Keratinocyte (primary cell): Measurements from ENCODE around the gene NQO2. TPM values are rescaled to one million over a fixed set of nuclear protein-coding genes. Genes with fewer than 3 reads are reported as not detected.

Source experiments
- DNase-seq: peaks from one replicate; pipeline ENCODE4 v3.0.0-alpha.2; 2011; ENCODE audit warnings: low read depth, missing footprints, low spot score
- FAIRE-seq: peaks from 2 replicates; lab custom pipeline; 2011; peaks lifted over from hg19 to GRCh38; lab: Jason Lieb, UNC
- H2AFZ ChIP-seq: 2 replicates; pipeline ENCODE4 v1.6.0; 2012; ENCODE audit warnings: low read length, control low read depth, inconsistent platforms; ENCODE audit not compliant: control insufficient read depth
- H3K27ac ChIP-seq: 2 replicates; pipeline ENCODE4 v1.5.1; 2011; ENCODE audit warnings: low read length; ENCODE audit not compliant: control insufficient read depth, insufficient read depth
- H3K27me3 ChIP-seq: 3 replicates; pipeline ENCODE4 v1.6.0; 2011; ENCODE audit warnings: low read length; ENCODE audit not compliant: control insufficient read depth, insufficient read depth; ENCODE audit errors: extremely low read depth
- H3K36me3 ChIP-seq, 2 experiments: 2 replicates in 1 of 2; 3 replicates in 1 of 2; pipeline ENCODE4 v1.5.1; 2011; ENCODE audit warnings: low read length in 2 of 2, mild to moderate bottlenecking in 1 of 2; ENCODE audit not compliant: control insufficient read depth in 2 of 2, insufficient read depth in 2 of 2; ENCODE audit errors: extremely low read depth in 1 of 2
- H3K4me1 ChIP-seq: 3 replicates; pipeline ENCODE4 v1.5.1; 2011; ENCODE audit warnings: low read length; ENCODE audit not compliant: control insufficient read depth, insufficient read depth; ENCODE audit errors: extremely low read depth
- H3K4me2 ChIP-seq: 3 replicates; pipeline ENCODE4 v1.6.0; 2011; ENCODE audit warnings: low read depth, low read length; ENCODE audit not compliant: control insufficient read depth, insufficient read depth; ENCODE audit errors: extremely low read depth
- H3K4me3 ChIP-seq, 3 experiments: fragments of 200-600 bp in 1 of 3; sonication (generic) in 1 of 3; 2 replicates in 2 of 3; 3 replicates in 1 of 3; pipeline ENCODE4 v1.5.1; 2011 to 2016; ENCODE audit warnings: low read length in 3 of 3, mild to moderate bottlenecking in 3 of 3, control low read depth in 2 of 3, inconsistent platforms in 1 of 3, low read depth in 1 of 3, mixed read lengths in 1 of 3, mixed run types in 1 of 3, moderate library complexity in 1 of 3; ENCODE audit not compliant: control insufficient read depth in 2 of 3, insufficient read depth in 2 of 3; ENCODE audit errors: extremely low read depth in 1 of 3
- H3K79me2 ChIP-seq: 2 replicates; pipeline ENCODE4 v1.6.0; 2012; ENCODE audit warnings: low read length; ENCODE audit not compliant: control insufficient read depth, insufficient read depth
- H3K9ac ChIP-seq: 3 replicates; pipeline ENCODE4 v1.6.0; 2011; ENCODE audit warnings: low read length; ENCODE audit not compliant: control insufficient read depth, insufficient read depth; ENCODE audit errors: extremely low read depth
- H3K9me1 ChIP-seq: 3 replicates; pipeline ENCODE4 v1.6.0; 2011; ENCODE audit warnings: low read length; ENCODE audit not compliant: control insufficient read depth, insufficient read depth; ENCODE audit errors: extremely low read depth
- H3K9me3 ChIP-seq: 2 replicates; pipeline ENCODE4 v1.5.1; 2012; ENCODE audit warnings: low read depth, low read length; ENCODE audit not compliant: control insufficient read depth
- H4K20me1 ChIP-seq: 3 replicates; pipeline ENCODE4 v1.6.0; 2011; ENCODE audit warnings: low read length; ENCODE audit not compliant: control insufficient read depth, insufficient read depth; ENCODE audit errors: extremely low read depth
- EZH2 ChIP-seq: IDR thresholded peaks from one replicate; pipeline ENCODE4 v1.6.1; 2012; ENCODE audit warnings: inconsistent platforms, mild to moderate bottlenecking, low read length, moderate library complexity
- dilution Hi-C: fragments of 300-500 bp; cut with MboI; formaldehyde crosslinking; loops from one replicate; pipeline ENCODE4 v1.7.0; 2020; ENCODE audit warnings: low sequenced_read_pairs; ENCODE audit not compliant: extremely low pct_ligation_motif_present
- polyA plus RNA-seq, 5 experiments: library from polyadenylated mRNA; depleted of rRNA in 3 of 5; stranded (reverse) in 3 of 5; stranded (forward) in 1 of 5; unstranded in 1 of 5; fragments of >200 nt; gene quantifications; 1 replicate in 1 of 5; 2 replicates in 3 of 5; 3 replicates in 1 of 5; pipeline versions ENCODE4 v1.2.1 to v1.2.3, GENCODE V29; 2011 to 2012; ENCODE audit warnings: missing spikeins in 2 of 5, low read depth in 1 of 5, low replicate concordance in 1 of 5
- TF ChIP-seq, protein P1 (sequence below), 3 experiments: IDR thresholded peaks in 1 of 3; conservative IDR thresholded peaks in 1 of 3; optimal IDR thresholded peaks in 1 of 3; 2 replicates in 2 of 3; 3 replicates in 1 of 3; pipeline versions ENCODE3 to v1.5.1; 2011; ENCODE audit warnings: low read length in 3 of 3, mild to moderate bottlenecking in 3 of 3, moderate library complexity in 2 of 3, control low read depth in 1 of 3, inconsistent platforms in 1 of 3; ENCODE audit not compliant: insufficient read depth in 2 of 3; ENCODE audit errors: extremely low read depth in 1 of 3

NQO2 gene
- polyA plus RNA-seq, 1 donor (not counting 4 experiments of a cell fraction or from before 2014, with no cell fraction given) = 22.9 TPM

DNA sequence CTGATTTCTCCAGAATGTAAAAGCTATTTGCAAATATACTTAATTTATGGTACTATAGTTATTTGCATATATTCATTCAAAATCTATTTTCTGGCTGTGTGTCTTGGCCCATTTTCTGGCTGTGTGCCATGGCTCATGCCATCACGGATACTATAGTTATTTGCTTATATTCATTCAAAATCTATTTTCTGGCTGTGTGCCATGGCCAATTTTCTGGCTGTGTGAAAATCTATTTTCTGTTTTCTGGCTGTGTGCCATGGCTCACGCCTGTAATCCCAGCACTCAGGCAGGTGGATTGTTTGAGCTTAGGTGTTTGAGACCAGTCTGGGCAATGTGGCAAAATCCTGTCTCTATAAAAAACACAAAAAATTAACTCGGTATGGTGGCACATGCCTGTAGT is 39.7 kb downstream of the NQO2 start:
- no peaks in the 10 kb centered on the region for H4K20me1 ChIP-seq
- FAIRE-seq (no peak), DNase-seq (no peak)
- H2AFZ ChIP-seq = no peak overlapping the region
- no peak overlapping the region for H3K4me2 ChIP-seq
- H3K9me1 ChIP-seq = no peaks in the 10 kb centered on the region
- H3K36me3 ChIP-seq = no peaks in the 10 kb centered on the region
- no peaks in the 10 kb centered on the region for H3K79me2 ChIP-seq
- peaks cover 4% of the 10 kb centered on the region for H3K27me3 ChIP-seq
- no peak overlapping the region for H3K4me3 ChIP-seq
- H3K4me1 ChIP-seq = no peaks in the 10 kb centered on the region
- TF ChIP-seq EZH2 = no peak
- TF ChIP-seq, protein P1, sequence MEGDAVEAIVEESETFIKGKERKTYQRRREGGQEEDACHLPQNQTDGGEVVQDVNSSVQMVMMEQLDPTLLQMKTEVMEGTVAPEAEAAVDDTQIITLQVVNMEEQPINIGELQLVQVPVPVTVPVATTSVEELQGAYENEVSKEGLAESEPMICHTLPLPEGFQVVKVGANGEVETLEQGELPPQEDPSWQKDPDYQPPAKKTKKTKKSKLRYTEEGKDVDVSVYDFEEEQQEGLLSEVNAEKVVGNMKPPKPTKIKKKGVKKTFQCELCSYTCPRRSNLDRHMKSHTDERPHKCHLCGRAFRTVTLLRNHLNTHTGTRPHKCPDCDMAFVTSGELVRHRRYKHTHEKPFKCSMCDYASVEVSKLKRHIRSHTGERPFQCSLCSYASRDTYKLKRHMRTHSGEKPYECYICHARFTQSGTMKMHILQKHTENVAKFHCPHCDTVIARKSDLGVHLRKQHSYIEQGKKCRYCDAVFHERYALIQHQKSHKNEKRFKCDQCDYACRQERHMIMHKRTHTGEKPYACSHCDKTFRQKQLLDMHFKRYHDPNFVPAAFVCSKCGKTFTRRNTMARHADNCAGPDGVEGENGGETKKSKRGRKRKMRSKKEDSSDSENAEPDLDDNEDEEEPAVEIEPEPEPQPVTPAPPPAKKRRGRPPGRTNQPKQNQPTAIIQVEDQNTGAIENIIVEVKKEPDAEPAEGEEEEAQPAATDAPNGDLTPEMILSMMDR (optimal IDR thresholded peaks at IDR 0.05 in 1 of 3, IDR thresholded peaks at IDR 0.05 in 1 of 3, conservative IDR thresholded peaks at IDR 0.05 in 1 of 3; ENCODE audit: extremely low read depth in 1 of 3, insufficient read depth in 2 of 3, low read length in 3 of 3) = no peak
- H3K9ac ChIP-seq = no peak overlapping the region
- H3K27ac ChIP-seq = no peak overlapping the region
- dilution Hi-C loops = no loop called here
- H3K9me3 ChIP-seq = peaks cover 3% of the 10 kb centered on the region

DNA sequence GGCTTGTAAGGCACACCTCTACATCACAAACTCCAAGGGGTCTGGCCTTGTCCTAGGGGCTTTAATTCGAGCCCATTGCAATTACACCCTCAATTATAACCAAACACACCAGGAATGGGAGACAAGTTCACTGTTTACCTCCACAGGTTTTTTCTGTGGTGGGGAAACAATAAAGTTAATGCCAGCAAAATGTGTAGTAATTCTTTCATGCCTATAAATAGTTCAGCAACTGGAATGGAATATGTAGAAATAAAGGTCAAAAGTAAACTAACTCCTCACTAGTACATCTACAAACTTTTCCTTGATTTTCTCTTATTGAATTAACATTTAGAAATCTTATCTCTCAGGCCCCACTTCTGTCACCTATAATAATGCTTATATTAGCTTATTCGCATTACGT is 41.5 kb downstream of the NQO2 start:
- TF ChIP-seq EZH2 = no peak
- TF ChIP-seq, protein P1 (optimal IDR thresholded peaks at IDR 0.05 in 1 of 3, IDR thresholded peaks at IDR 0.05 in 1 of 3, conservative IDR thresholded peaks at IDR 0.05 in 1 of 3; ENCODE audit: extremely low read depth in 1 of 3, insufficient read depth in 2 of 3, low read length in 3 of 3) = no peak
- FAIRE-seq = no peak
- H3K36me3 ChIP-seq = no peaks in the 10 kb centered on the region

More for the DNA sequence above, 41.5 kb downstream of the NQO2 start:
- dilution Hi-C loops = no loop called here
- Histone ChIP-seq H3K27me3 (peaks cover 4% of the 10 kb centered on the region), H3K79me2 (no peaks in the 10 kb centered on the region), H4K20me1 (no peaks in the 10 kb centered on the region), H3K4me3 (no peak overlapping the region), H3K27ac (no peak overlapping the region), H2AFZ (no peak overlapping the region), H3K9me1 (no peaks in the 10 kb centered on the region), H3K4me2 (no peak overlapping the region), H3K4me1 (no peaks in the 10 kb centered on the region), H3K9me3 (no peaks in the 10 kb centered on the region), H3K9ac (no peak overlapping the region)
- no peak for DNase-seq
